ENCODE measurements around the gene MTMR4.

Gene MTMR4

DNA sequence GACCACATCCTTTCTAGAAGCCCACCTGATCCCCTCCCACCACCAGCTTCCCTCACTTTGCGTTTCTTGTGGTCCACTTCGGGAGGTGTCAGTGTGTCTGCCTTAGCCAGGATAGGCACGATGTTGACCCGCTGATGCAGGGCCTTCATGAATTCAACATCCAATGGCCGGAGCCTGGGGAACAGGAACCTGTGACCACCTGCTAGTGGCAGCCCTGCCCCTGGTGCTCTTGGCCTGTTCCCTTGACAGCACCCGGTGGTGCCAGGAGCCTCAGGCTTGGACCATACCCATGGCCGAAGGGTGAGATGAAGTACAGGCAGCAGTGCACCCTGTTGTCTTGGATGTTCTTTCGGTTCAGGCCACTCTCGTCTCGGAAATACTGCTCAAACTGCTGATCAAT is 7.2 kb upstream of the MTMR4 start:
- no peak for DNase-seq

DNA sequence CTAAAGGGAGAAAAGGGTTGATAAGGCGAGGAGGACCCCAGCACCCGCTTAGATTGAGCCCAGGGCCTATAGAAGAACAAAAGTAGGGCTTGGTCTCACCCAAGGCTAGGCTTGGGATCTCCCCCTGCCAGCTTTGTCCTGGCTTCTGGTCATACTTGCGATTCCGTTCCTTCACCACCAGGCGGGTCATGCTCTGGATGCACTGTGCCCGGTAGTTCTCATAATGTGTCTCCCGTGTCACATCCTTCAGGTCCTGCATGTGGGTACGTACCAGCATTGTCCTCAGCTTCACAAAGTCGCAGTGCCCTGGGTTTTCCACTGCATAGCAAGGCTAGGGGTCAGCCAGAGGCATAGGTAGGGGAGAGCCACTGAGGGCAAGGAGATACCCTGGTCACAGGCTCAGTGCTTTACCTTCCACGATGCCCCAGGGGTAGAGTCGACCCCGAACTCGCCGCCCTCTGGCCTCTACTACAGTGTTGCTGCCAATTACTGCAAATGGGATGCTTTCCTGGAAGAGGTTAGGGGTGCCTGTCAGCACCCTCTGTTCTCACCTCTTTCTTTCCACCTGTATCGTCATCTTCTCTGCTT is 6.5 kb upstream of the MTMR4 start:
- DNase-seq, result no peak

DNA sequence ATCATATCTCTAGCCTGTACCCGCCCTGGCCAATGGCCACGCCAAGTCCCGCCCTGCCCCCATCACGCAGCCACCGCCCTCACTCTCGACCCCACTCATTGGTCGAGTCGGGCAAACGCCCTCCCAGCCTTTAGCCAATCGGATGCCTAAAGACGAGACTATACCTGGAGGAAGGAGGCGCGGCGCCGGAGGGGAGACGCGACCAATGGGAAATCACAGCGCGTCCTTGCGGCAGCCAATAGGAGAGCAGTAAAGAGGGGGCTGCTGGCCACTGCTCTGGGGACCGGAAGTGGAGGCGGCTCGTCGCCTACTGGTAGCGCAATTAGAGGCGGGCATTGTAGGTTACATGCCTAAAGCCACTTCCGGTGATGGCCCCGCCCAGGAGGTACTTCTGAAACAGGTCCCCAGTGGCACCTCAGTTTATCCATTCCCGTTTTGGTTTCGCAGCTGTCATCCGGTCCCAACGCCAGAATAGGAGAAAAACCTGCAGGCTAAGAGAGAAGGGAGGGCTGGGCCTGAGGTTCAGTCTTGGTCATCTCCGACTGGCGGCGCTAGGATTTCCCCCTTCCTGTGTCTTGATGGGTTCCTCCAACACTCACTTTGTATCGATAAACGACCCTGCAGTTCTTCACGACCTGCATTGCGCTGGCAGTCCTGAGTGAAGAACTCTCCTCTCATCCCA is 3.6 kb upstream of the MTMR4 start:
- peak; percentile 98 for DNase-seq

DNA sequence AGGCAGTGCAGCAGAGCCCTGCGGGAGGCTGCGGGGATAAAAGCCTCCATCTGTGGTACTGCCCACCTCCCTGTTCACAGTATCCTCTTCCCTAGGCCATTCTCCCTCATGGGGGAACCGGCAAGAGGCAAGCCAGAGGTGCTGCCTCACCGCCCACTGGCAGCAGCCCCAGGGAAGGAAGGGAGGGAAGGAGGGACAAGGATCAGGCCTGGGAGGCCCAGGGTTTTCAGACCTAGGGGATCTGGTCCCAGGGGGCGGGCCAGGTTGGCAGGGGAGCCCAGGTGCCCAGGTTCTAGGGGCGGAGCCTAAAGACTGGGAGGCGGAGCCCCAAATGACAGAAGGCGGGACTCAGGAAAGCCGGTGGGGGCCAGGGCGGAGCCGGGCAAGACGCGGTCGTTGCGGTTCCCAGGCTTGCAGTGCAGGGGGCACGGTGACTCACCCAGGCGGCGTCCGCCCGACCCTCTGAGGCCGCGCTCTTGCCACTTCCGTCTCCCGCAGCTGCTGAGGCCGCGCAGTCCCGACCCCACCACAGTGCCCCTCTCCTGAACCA is 3.0 kb upstream of the MTMR4 start:
- no peak for DNase-seq

DNA sequence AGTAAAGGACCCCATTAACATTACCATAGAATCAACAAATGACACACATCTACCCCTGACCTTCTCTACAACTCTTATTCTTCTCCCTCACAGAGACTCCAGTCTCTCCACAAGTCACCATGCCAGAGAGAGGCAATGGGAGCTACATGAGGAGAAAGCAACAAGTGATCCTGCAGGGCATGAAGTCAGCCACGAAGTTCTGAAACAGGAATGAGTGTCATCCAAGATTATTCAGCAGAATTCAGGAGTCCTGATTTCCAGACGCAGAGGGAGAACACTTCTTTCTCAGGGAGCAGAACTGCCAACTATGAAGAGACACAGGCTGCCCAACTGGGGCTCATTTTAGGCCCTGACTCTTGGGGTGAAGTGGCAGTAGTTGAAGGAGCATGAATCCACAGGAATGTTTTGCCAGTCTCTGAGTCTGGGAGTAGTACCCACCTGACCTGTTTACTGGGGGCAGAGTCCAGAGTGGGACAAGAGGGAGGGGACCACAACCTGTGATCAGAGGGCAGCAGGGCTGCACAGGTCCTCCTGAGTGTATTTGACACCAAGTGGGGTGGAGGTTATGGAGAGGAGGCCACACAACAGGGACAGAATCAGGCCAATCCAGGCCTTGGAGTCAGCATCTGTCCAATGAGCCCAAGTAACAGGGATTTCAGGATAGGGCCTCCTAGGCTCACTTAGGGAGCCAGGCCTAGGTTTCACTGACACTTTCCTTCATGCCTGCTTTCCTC is 2.4 kb upstream of the MTMR4 start:
- no peak for DNase-seq

DNA sequence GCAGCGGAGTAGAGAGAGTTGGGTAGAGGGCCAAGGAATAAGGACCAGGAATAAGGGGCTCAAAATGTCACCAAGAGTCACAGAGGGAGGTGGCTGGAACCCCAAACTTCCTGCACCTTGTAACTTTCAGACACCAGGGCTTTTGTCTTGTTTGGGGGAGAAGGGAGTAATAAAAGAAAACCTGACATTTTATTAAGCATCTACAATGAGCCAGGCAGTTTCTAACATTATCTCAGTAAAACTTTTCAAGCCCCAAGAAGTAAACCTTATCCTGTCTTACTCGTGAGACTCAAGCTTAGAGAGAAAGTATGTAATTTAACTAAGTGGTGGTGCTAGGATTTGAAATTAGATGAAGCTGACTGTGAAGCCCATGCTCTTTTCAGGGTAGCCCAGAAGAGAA is 848 bp upstream of the MTMR4 start:
- DNase-seq, result no peak

DNA sequence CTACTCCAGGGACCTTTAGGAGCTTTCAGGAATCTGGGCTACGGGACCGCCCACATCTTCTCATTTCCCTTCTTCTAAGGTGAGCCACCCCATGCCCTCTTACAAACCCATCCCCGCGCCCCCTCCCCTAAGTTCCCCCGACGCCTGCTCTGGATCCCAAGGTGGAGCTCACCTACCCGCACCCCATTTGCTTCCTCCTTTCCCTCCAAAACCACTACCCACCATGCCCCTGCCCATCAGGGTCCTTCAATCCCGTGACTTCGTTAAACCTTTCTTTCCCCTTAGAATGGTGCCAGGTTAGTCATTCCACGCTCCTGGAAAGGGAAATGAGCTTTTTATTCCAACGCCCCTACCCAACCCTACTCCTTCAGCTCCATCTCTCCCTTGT is 326 bp upstream of the MTMR4 start:
- DNase-seq, result no peak

DNA sequence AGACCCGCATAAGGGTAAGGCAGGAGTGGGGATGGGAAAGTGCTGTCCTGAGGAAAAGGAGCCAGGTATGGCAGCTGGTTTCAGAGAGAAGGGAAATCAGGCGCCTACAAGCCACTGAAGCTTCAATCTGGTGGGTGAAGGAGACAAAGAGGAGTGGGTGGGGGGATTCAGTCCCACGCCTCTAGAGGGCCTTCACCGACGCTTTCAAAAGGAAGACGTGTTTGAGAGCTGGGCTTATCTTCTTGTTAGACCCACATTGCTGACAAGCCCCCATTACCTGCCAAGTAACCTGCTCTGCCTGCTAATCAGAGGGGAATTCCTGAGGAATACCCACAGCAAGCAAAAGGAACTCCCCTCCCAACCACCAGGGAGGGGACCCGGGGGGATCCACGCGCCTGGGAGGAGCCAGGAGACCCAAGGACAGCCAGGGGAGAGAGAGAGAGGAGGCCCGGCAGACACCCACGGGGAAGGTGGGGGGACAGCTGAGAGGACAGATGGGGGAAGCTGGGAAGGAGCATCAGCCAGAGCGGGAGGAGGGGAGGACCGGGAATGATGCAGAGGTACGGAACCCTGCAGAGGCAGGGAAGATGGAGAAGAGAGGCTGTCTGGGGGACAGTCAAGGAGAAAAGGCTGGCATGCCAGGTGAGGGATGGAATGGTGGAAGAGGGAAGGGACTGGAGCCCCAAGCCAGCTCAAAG is 1.0 kb downstream of the MTMR4 start:
- peak; percentile 61 for DNase-seq

DNA sequence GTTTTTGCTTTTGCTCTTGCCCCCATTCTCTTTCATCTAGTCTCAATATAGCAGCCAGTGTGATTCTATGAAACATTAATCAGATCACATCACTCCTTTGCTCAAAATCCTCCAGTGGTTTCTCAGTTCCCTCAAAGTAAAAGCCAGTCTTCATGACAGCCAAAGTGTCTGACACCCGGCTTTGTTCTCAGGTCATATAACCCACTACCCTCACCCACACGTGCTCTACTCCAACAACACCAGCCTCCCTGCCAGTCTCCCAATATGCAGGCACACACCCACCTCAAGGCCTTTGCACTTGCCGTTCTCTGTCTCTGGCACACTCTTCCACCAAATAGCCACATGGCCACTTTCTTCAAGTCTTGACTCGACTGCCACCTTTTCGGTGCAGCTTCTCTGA is 4.4 kb downstream of the MTMR4 start:
- no peak for DNase-seq

DNA sequence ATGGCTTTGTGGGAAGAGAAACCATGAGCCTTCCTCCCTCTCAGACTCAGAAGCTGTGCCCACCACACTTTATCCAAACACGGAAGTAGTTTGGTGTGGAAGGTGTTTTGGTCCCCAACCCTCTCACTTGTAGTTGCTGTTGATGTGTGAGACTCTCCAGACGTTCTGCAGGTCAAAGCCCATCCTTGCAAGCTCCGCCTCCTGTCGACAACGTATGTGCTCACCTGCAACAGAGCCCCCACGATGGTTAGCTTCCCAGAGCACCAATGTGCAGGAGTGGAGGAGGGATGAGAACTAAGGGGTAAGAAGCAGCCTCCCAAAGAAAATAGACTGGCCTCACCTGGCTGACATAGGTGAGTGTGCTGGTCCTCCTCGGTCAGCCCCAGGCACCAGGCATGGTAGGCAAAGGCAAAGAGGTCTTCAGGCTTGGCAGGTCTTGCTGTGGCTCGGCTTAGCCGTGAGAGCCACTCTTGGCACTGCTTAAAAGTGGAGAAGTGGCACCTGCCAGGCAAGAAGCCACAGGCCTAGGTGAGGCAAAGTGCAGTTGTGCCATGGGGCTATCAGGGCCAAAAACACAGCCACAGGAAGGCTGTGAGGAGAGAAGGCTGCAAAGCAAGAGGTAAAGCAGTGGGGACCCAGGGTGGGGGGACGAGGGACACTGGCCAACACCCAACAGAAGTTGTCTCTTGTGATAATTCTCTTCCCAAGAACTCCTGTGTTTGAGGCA is 5.9 kb downstream of the MTMR4 start:
- DNase-seq, result no peak

DNA sequence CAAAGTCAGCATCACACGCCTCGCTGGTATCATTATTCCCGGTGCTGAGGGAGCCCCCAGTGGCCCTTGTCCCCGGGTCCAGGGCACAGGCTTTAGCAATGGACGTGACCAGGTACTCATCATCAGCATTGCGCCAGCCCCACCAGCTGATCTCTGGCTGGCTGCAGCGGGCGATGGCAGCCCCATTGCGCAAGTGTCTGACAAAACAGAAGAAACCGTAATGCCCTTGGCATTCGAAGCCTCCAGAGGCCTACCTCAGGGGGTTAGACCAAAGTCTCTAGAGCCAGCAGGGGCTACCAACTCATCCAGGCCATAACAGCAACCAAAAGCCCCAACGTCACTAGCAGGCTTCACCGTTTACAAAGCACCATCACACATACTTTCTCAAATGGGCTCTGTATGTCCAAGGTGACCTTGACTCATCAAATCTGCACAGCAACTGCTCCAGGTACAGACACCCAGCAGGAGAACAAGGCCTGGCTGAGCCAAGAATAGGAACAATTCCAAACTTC is 7.3 kb downstream of the MTMR4 start:
- DNase-seq, result no peak

DNA sequence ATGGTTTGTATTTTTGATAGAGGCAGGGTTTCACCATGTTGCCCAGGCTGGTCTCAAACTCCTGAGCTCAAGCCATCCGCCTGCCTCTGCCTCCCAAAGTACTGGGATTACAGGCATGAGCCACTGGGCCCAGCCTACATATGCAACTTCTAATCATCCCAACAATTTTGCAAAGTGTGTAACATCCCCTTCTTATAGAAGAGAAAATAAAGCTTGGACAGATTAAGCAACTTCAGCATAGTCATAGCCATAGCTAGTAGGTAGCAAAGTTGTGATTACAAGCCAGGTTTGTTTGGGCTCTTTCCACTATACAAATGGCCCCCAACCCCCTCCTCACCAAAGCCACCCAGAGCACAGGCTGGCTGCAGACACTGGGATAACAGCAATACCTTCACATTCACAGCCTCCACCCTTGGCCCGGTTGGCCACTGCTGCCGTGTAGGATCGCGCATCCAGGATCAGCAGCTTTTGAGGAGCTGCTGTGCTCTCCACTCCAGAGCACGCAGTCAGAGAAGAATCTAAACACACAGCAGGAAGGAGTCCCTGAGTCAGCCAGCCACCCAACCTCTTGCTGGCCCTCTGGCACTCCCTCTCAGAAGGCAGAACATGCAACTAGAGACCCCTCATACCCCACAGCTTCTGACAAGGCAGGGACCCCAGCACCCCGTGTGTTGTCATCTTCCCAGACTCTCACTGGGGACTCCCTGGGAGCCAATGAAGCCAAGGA is 7.9 kb downstream of the MTMR4 start:
- DNase-seq, result no peak

DNA sequence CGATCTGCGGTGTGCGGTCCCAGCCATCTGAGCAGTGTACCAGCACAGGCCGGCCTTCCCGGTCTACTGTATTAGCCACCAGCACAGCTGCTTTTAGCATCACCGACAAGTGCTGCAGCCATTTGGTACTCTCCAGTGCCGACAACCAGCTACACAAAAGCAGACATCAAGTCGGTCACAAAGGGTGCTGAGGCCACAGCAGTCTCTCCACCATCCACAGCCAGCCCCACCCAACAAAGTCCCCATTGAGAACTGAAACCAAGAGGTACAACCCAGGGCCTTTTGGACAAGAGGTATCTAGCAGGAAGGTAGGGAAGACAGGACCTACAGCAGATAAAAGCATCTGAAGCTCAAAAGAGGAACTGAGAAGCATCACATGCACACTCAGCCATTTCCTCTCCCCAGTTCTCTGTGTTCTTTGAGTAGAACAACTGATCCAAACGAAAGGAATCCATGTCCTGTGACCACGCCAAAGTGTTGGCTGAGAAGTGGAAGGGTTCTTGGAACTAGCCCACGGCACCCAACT is 9.5 kb downstream of the MTMR4 start:
- DNase-seq, result peak; percentile 30

DNA sequence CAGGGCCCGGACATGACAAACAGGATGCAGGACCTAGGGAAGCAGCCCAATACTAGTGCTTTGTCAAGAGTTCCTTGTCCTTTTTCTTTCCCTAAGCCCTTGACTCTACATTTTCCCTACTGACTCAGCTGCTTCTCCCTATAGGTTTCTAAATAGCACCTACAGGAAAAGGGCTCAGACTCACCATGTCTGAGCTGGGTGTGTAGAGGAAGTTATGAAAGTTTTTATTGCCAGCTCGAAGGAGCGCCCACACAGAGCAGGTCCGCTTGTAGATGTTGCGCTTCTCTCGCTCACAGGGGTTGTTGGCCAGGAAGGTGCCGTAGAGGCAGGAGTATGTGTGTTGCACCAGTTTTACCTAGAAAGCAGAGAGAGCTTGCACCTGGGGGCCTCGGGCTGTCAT is 10.6 kb downstream of the MTMR4 start:
- DNase-seq, result peak; percentile 26

DNA sequence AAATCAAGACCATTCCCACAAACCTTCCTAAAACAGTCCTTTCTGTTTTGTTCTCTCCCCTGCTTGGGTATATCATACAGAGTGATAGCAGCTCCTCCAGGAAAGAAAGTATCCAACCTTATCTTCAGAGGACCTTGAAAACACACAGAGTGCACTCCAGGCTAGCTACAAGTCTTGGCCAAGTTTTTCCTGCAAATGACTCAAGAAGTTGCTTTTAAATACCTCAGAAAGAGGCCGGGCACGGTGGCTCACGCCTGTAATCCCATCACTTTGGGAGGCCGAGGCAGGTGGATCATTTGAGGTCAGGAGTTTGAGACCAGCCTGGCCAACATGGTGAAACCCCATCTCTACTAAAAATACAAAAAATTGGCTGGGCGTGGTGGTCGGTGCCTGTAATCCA is 11.3 kb downstream of the MTMR4 start:
- DNase-seq, result peak; percentile 15

DNA sequence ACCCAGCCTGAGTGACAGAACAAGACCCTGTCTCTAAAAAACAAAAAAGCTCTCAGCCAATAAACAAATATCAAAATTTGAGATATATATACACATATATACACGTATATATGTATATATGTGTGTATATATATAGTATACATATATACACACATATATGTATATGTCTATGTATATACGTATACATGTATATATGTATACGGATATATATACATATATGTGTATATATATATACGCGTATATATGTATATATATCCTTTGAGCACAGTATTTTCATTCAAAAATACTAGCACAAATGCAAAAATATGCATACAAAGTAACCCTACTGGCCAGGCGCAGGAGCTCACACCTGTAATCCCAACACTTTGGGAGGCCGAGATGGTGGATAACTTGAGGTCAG is 13.0 kb downstream of the MTMR4 start:
- no peak for DNase-seq

DNA sequence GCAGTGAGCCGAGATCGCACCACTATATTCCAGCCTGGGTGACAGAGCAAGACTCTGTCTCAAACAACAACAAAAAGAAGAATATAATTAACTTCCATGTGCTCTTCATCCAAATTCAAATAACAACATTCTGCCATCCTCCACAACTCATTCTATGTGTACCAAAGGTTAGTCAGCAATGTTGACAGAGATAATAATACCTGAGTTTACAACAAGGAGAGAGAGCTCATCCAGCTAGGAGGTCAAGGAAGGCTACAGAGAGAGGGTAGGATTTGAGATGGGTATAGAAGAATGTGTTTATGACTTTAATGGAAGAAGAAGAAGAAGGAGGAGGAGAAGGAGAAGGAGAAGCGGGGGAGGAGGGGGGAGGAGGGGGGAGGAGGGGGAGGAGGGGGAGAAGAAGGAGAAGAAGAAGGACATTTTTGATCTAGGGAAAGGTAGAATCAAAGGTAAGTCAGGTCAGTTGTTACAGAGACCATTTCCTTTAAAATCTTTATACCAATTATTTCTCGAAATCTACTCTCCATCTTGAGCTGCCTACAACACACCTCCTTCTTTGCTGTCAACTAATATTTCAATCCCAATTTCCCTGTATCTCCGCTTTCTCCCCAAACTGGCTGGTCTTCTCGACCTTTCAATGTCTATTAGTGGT is 16.1 kb downstream of the MTMR4 start:
- DNase-seq, result no peak

DNA sequence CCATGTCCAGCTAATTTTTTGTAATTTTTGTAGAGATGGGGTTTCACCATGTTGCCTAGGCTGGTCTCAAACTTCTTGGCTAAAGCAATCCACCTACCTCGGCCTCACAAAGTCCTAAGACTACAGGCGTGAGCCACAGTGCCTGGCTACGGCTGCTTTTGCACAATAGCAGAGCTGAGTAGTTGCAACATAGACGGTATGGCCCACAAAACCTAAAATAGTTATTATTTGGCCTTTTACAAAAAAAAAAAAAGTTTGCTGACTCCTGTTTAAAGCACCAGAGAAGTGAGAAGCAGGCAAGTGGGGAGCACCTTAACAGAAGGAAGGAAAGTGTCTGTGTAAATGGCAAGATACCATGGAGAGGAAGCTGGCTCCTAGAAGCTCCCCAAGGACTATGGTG is 20.9 kb downstream of the MTMR4 start:
- no peak for DNase-seq

DNA sequence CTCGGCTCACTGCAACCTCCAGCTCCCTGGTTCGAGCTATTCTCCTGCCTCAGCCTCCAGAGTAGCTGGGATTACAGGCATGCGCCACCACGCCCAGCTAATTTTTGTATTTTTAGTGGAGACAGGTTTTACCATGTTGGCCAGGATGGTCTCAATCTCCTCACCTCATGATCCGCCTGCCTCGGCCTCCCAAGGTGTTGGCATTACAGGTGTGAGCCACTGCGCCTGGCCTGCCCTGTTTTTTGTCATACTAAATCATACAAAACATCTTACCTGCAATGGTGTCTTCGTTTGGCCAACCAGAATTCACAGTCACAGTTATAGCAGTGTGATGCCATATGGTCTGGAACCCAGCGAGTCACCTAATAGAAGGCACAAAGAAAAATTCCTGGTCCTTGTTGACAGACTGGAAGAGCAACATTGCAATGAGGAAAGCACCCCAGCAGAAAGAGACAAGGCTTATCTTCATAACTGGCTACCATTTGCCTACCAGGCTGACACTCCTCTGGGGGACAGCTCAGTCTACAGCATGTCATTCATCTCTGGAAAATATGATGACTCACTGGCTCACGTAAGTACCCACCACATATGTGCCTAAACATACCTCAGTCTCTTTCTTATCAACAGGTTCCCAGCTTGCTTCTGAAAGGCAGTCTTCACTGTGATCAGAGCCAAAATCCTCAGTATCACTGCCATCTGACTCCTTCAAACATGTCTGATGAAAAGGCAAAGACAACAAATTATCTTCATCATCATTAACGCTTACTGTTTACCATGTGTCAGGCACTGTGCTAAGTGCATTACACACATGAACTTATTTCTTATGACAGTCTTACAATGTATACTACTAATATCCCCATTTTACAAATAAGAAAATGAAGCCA is 22.0 kb downstream of the MTMR4 start:
- DNase-seq, result no peak

DNA sequence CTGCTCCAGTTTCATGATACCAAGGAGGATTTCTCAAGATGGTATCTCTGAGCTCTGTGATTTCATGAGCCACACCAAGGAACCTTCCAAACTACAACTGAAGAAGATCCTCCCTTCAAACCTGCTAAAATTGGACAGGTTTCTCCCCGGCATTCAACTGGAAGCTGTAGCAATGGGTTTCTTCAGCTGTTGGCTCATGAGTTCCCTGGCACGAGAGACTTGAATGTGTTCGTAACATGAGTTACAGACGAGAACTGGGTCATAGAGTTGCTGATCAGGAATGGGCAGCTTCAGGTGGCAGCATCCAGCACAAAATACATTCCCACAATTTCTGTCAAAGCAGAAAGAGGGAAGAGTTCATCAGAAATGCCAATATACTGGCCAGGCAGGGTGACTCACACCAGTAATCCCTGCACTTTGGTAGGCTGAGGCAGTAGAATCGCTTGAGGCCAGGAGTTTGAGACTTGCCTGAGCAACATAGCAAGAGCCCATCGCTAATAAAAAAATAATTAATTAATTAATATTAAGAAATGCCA is 22.9 kb downstream of the MTMR4 start:
- DNase-seq, result no peak

Measured in activated CD8-positive, alpha-beta memory T cell treated with anti-CD3 and anti-CD28 coated beads, Interleukin-2, amount 50 U/mL, for 48 hours (primary cell).